HK-2 (cell line): ENCODE measurements around the gene PRRG3.
A peak's percentile ranks its signal among the peaks of the same experiment; 100 is the strongest.

Experiments used
- DNase-seq: peaks from one replicate; pipeline ENCODE4 v3.0.0-alpha.2; 2018; ENCODE audit not compliant: unreplicated experiment

PRRG3 gene

DNA sequence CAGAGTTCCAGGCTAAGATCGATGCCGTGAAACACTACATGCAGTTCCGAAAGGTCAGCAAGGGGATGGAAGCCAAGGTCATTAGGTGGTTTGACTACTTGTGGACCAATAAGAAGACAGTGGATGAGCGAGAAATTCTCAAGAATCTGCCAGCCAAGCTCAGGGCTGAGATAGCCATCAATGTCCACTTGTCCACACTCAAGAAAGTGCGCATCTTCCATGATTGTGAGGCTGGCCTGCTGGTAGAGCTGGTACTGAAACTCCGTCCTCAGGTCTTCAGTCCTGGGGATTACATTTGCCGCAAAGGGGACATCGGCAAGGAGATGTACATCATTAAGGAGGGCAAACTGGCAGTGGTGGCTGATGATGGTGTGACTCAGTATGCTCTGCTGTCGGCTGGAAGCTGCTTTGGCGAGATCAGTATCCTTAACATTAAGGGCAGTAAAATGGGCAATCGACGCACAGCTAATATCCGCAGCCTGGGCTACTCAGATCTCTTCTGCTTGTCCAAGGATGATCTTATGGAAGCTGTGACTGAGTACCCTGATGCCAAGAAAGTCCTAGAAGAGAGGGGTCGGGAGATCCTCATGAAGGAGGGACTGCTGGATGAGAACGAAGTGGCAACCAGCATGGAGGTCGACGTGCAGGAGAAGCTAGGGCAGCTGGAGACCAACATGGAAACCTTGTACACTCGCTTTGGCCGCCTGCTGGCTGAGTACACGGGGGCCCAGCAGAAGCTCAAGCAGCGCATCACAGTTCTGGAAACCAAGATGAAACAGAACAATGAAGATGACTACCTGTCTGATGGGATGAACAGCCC lies 48.6 kb downstream of the PRRG3 start:
- DNase-seq = no peak

DNA sequence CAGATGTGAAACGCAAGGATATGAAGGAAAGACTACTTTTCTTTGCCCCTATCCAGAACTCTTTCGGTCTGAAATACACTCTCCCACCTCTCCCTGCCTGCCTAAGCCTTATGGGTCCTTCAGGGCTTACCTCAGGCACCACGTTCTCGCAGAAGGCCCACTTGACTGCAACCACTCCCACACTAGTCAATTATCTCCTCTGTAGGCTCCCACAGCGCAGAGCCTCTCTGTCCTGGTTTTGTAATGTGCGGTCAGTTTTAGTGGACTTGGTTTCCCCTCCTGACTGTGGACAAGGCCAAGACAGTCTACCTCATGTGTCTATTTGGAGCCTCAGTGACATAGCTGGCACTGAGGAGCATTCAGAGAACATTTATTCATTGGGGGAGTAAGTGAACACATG lies 50.4 kb downstream of the PRRG3 start:
- no peak for DNase-seq

- no peak for DNase-seq
These were observed 51.2 kb downstream of the PRRG3 start for GRCh38 chrX:151746502-151746901.

DNA sequence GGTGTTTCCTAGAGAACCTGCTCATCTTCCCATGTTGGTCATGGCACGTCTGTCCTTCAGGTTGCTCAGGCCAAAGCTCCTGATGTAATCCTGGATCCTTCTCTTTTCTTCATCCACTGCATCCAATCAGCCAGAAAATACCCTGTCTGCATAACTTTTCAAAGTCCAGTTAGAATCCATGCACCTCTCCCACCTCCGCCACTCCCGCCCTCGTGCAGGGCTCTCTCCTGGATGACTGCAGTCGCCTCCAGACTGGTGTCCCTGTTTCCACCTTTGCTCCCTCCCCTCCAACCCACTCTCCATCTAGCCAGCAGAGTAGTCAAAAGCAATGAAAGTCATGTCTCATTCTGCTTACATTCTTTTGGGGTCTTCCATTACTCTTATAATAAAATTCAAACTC lies 55.3 kb downstream of the PRRG3 start:
- DNase-seq = no peak

DNA sequence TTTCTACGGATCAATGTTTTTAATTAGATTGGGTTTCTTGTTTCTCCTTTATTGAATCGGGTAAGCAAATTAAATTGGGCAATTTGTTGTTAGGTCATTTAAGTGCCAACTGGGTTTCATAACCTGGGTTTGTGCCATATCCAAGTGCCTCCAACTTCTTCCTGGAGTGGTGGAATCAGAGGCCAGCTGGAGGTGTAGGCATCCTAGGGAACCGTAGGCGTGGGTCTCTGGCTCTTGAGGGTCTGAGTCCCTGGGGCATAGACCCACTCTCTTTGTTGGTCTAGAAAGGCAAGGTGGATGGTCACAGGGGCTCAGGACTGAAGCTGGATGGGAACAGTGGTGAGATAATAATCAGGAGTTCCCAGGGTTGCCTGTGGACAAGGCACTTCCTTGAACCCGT lies 57.6 kb downstream of the PRRG3 start:
- DNase-seq = no peak

DNA sequence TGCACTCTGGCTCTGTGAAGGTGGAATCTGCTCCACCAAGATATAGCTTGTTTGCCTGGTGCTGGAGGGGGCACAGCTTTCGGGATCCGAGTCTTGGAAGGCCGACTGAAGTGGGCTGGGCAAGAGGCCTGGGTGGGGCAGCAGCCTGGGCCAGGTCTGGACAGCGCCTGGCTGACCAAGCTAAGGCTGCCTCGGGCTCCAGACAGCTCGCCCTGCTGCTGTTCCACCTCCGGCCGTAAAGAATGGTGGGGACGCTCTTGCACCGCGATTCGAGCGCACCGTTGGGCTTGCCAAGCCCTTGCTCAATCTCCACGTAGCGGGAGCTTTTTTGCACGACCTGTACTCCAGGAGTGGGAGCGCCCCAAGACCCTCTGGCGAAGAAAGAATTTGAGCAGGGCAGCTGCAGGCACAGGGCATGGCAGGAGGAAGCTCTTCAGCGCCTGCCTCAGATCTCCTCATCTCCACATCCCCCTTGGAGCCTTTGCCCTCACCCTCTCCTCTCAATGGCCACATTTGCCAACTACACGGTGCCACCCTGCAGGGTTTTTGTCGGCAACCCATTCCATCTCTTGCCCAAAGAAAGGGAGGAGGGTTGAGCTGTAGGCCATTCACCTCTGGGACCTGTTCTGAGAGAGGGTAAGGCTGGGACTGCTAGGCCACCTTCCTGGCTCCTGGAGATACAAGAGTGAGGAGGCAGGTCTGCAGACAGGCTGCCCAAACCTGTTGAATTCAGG lies 58.2 kb downstream of the PRRG3 start:
- peak; percentile 49 for DNase-seq

GRCh38 chrX:151754047-151754429 lies 58.8 kb downstream of the PRRG3 start:
- DNase-seq = no peak

- no peak for DNase-seq
These were observed 59.5 kb downstream of the PRRG3 start for GRCh38 chrX:151754641-151755215.
